Measurements from ENCODE around the gene CACNA1C.

Gene CACNA1C

DNA sequence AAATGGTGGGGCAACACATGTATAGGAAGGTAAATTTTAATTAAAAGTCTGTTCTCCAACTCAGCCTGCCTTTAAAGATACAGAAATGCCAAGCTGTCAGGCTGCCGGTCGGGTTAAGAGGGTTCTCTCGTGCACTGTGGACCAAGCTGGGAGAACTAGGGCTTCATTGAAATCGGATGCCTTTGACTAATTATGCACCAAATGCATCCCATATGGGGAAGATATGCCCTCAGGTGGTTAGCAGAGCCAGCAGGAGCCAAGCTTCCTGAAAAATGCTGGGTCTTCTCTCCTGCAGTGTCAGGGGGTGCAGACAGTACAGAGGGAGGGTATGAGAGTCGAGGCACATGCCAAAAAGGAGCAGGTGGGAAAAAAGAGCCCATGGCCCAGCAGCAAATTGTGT is 236.1 kb downstream of the CACNA1C start:
- H3K36me3 ChIP-seq (ENCODE audit: control insufficient read depth in 1 of 2, insufficient read depth in 2 of 2, low read length in 2 of 2), result no peaks in the 10 kb centered on the region
- no peaks in the 10 kb centered on the region for H3K9me3 ChIP-seq (ENCODE audit: control insufficient read depth in 1 of 2, low read length in 2 of 2)
- H3K27ac ChIP-seq (ENCODE audit: low read length), result no peak overlapping the region
- no peaks in the 10 kb centered on the region for H3K27me3 ChIP-seq (ENCODE audit: low read depth, low read length)
- peaks cover 15 to 47% of the 10 kb centered on the region in 2 donors for H3K4me1 ChIP-seq (ENCODE audit: control insufficient read depth in 1 of 2, insufficient read depth in 2 of 2, low read length in 2 of 2)
- no peak overlapping the region for H3K4me3 ChIP-seq (ENCODE audit: low read depth in 1 of 2, low read length in 2 of 2)

- H3K36me3 ChIP-seq (ENCODE audit: control insufficient read depth in 1 of 2, insufficient read depth in 2 of 2, low read length in 2 of 2), result no peaks in the 10 kb centered on the region
- H3K27me3 ChIP-seq (ENCODE audit: low read depth, low read length), result no peaks in the 10 kb centered on the region
- H3K4me1 ChIP-seq (ENCODE audit: control insufficient read depth in 1 of 2, insufficient read depth in 2 of 2, low read length in 2 of 2), result peaks cover 13 to 42% of the 10 kb centered on the region in 2 donors
- H3K4me3 ChIP-seq (ENCODE audit: low read depth in 1 of 2, low read length in 2 of 2), result no peak overlapping the region
- no peaks in the 10 kb centered on the region for H3K9me3 ChIP-seq (ENCODE audit: control insufficient read depth in 1 of 2, low read length in 2 of 2)
- H3K27ac ChIP-seq (ENCODE audit: low read length), result no peak overlapping the region
These were observed 236.7 kb downstream of the CACNA1C start for GRCh38 chr12:2289525-2289924.

DNA sequence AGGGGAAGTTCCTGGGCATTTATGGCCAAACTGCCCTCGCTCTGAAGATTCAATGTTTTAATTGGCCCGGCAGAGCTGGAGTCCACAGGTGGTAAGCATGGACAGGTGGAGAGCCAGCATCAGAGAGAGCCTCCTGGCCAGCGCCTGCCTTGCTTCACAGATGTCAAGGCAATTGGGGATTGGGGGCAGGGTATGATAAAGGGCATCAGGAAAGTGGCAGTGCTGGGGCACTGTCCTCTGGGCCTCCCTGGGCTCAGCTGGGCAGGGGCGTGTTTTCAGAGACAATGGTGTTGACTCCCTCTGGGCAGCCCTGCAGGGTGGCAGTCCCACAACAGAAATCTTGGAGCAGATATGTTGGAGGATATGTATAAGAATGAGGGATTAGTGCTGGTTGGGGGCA is 237.3 kb downstream of the CACNA1C start:
- Histone ChIP-seq H3K4me1 (ENCODE audit: control insufficient read depth in 1 of 2, insufficient read depth in 2 of 2, low read length in 2 of 2) (peaks cover 13 to 36% of the 10 kb centered on the region in 2 donors), H3K27ac (ENCODE audit: low read length) (no peak overlapping the region)

DNA sequence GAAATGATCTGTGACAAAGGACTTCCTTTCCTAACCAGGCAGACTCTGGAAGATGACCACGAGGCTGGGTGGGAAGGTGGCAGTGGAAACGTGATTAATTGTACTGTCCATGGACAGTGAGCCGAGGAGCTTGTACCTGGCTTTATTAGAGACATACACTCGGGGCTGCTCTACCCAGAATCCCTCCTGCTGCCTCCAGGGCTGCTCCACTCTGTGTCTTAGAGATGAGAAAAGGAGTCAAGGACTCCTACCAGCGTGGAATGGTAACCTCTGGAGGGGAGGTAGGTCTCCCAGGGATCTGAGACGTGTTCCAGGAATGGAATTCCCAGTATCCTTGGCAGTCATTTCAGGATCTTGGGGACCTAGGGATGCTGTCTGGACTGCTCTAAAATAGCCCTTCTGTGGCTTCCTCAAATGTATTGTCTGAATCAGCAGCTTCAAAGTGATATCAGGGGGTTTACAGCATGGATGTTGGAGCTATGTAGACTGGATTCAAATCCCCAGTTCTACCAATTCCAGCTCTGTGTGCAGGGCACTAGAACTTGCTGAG is 237.8 kb downstream of the CACNA1C start:
- no peak overlapping the region for H3K27ac ChIP-seq (ENCODE audit: low read length)

More for the DNA sequence above, 237.3 kb downstream of the CACNA1C start:
- Histone ChIP-seq H3K36me3 (ENCODE audit: control insufficient read depth in 1 of 2, insufficient read depth in 2 of 2, low read length in 2 of 2) (no peaks in the 10 kb centered on the region), H3K27me3 (ENCODE audit: low read depth, low read length) (no peaks in the 10 kb centered on the region), H3K9me3 (ENCODE audit: control insufficient read depth in 1 of 2, low read length in 2 of 2) (no peaks in the 10 kb centered on the region), H3K4me3 (ENCODE audit: low read depth in 1 of 2, low read length in 2 of 2) (no peak overlapping the region)

DNA sequence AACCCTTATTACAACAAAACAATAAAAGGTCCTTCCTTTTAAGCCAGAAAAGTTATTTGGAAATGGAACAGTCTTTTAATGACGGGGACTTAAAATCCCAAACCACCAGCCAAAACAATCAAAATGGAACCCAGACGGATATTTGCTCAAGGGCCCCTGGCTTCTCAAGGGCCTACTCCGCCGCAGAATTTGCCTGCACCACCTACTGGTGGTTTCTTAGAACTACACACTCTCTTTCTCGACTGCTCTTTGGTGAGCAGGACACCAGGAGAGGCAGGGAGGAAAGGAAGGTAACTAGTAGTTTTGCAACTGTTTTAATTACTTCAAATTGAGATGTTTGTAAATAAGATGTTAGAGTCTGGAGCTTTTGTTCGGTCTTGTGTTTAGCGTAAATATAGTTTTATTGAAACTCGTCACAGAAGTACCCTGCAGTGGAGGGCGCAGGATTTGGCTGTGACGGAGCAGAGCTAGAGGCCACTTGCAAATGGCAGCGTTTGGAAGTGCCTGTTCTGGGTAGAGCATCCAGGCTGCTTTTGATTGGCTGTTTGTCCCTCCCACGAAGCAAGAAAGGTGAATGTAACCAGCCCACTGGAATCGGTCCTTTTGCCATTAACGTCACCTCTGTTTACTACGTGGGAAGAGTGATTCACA is 238.5 kb downstream of the CACNA1C start:
- H3K4me1 ChIP-seq (ENCODE audit: control insufficient read depth in 1 of 2, insufficient read depth in 2 of 2, low read length in 2 of 2), result peaks cover 13 to 30% of the 10 kb centered on the region in 2 donors
- no peaks in the 10 kb centered on the region for H3K9me3 ChIP-seq (ENCODE audit: control insufficient read depth in 1 of 2, low read length in 2 of 2)

More for the DNA sequence above, 237.8 kb downstream of the CACNA1C start:
- no peaks in the 10 kb centered on the region for H3K9me3 ChIP-seq (ENCODE audit: control insufficient read depth in 1 of 2, low read length in 2 of 2)
- H3K27me3 ChIP-seq (ENCODE audit: low read depth, low read length), result no peaks in the 10 kb centered on the region
- H3K4me1 ChIP-seq (ENCODE audit: control insufficient read depth in 1 of 2, insufficient read depth in 2 of 2, low read length in 2 of 2), result peaks cover 13 to 35% of the 10 kb centered on the region in 2 donors
- no peak overlapping the region for H3K4me3 ChIP-seq (ENCODE audit: low read depth in 1 of 2, low read length in 2 of 2)
- H3K36me3 ChIP-seq (ENCODE audit: control insufficient read depth in 1 of 2, insufficient read depth in 2 of 2, low read length in 2 of 2), result no peaks in the 10 kb centered on the region

GRCh38 chr12:2291947-2292346 is 239.2 kb downstream of the CACNA1C start:
- no peaks in the 10 kb centered on the region for H3K36me3 ChIP-seq (ENCODE audit: control insufficient read depth in 1 of 2, insufficient read depth in 2 of 2, low read length in 2 of 2)
- no peaks in the 10 kb centered on the region for H3K27me3 ChIP-seq (ENCODE audit: low read depth, low read length)
- H3K9me3 ChIP-seq (ENCODE audit: control insufficient read depth in 1 of 2, low read length in 2 of 2), result no peaks in the 10 kb centered on the region
- H3K27ac ChIP-seq (ENCODE audit: low read length), result no peak overlapping the region
- peaks cover 12 to 28% of the 10 kb centered on the region in 2 donors for H3K4me1 ChIP-seq (ENCODE audit: control insufficient read depth in 1 of 2, insufficient read depth in 2 of 2, low read length in 2 of 2)
- no peak overlapping the region for H3K4me3 ChIP-seq (ENCODE audit: low read depth in 1 of 2, low read length in 2 of 2)

More for the DNA sequence above, 238.5 kb downstream of the CACNA1C start:
- Histone ChIP-seq H3K36me3 (ENCODE audit: control insufficient read depth in 1 of 2, insufficient read depth in 2 of 2, low read length in 2 of 2) (no peaks in the 10 kb centered on the region), H3K4me3 (ENCODE audit: low read depth in 1 of 2, low read length in 2 of 2) (no peak overlapping the region), H3K27me3 (ENCODE audit: low read depth, low read length) (no peaks in the 10 kb centered on the region), H3K27ac (ENCODE audit: low read length) (no peak overlapping the region)

DNA sequence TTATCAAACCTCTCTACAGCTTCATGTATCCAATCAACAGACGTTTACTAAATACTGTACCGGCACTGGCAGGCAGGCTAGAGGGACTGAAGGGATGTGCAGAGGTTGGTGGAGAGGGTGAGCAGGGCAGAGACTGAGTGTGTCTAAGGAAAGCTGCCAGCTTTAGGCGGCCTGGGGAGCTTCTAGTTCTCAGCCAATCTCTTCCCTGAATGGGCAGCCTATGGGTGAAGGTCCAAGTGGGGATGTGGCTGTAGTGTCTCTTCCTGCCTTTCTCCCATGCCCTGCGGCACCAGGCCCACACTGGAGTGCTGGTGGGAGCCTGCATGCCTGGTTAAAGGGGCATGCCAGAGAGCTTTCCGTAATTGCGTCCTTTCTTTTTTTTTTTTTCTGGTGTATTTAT is 239.8 kb downstream of the CACNA1C start:
- Histone ChIP-seq H3K4me1 (ENCODE audit: control insufficient read depth in 1 of 2, insufficient read depth in 2 of 2, low read length in 2 of 2) (peaks cover 5 to 32% of the 10 kb centered on the region in 2 donors), H3K27ac (ENCODE audit: low read length) (no peak overlapping the region)

GRCh38 chr12:2294651-2295475 is 242.1 kb downstream of the CACNA1C start:
- Histone ChIP-seq H3K27ac (ENCODE audit: low read length) (no peak overlapping the region), H3K9me3 (ENCODE audit: control insufficient read depth in 1 of 2, low read length in 2 of 2) (no peaks in the 10 kb centered on the region), H3K36me3 (ENCODE audit: control insufficient read depth in 1 of 2, insufficient read depth in 2 of 2, low read length in 2 of 2) (no peaks in the 10 kb centered on the region), H3K4me1 (ENCODE audit: control insufficient read depth in 1 of 2, insufficient read depth in 2 of 2, low read length in 2 of 2) (peaks cover 4 to 19% of the 10 kb centered on the region in 2 donors), H3K27me3 (ENCODE audit: low read depth, low read length) (no peaks in the 10 kb centered on the region), H3K4me3 (ENCODE audit: low read depth in 1 of 2, low read length in 2 of 2) (no peak overlapping the region)

More for the DNA sequence above, 239.8 kb downstream of the CACNA1C start:
- no peaks in the 10 kb centered on the region for H3K27me3 ChIP-seq (ENCODE audit: low read depth, low read length)
- H3K36me3 ChIP-seq (ENCODE audit: control insufficient read depth in 1 of 2, insufficient read depth in 2 of 2, low read length in 2 of 2), result no peaks in the 10 kb centered on the region
- H3K4me3 ChIP-seq (ENCODE audit: low read depth in 1 of 2, low read length in 2 of 2), result no peak overlapping the region
- no peaks in the 10 kb centered on the region for H3K9me3 ChIP-seq (ENCODE audit: control insufficient read depth in 1 of 2, low read length in 2 of 2)

DNA sequence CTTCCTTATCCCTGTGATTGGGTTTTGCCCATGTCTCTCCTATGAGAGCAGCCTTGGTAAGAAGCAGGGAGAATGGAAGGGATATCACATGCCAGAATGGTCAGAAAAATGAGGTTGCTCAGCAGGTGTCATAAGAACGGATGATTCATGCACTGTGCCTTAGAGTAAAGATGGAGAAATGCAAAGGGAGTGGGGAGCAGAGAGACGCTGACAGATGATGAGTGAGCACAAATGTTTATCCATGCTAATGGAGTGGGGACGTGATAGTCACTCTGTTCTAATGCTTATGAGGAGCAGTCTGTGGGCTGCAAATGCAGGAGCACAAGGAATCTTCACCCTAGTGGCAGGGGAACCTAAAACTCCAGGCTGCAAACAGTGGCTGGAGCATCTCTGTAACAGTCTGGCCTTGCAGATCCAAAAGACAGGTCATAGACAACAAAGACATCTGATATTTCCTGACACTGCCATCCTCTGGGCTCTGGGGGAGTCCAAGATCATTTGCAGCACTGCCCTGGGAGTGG is 243.2 kb downstream of the CACNA1C start:
- Histone ChIP-seq H3K4me3 (ENCODE audit: low read depth in 1 of 2, low read length in 2 of 2) (no peak overlapping the region), H3K27ac (ENCODE audit: low read length) (no peak overlapping the region), H3K4me1 (ENCODE audit: control insufficient read depth in 1 of 2, insufficient read depth in 2 of 2, low read length in 2 of 2) (peaks cover 4 to 19% of the 10 kb centered on the region in 2 donors), H3K9me3 (ENCODE audit: control insufficient read depth in 1 of 2, low read length in 2 of 2) (no peaks in the 10 kb centered on the region), H3K36me3 (ENCODE audit: control insufficient read depth in 1 of 2, insufficient read depth in 2 of 2, low read length in 2 of 2) (no peaks in the 10 kb centered on the region), H3K27me3 (ENCODE audit: low read depth, low read length) (no peaks in the 10 kb centered on the region)

DNA sequence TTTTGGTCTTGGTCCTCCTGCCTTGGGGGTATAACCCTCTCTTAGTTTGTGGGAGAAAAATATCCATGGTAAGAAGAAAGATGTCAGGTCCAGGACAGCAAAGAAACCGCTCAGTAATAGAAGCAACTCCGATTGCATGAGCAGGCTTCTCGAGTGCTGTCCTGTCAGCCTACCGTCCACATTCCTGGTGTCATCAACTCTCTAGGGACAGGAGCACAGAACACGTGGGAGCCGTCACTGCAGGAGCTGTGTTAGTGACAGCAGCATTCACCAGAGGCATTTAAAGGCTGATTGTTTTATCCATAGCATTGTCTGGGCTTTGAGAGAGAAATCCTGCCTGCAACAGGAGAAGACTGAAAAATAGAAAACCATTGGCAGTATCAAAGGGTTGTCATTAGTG is 244.2 kb downstream of the CACNA1C start:
- Histone ChIP-seq H3K27ac (ENCODE audit: low read length) (no peak overlapping the region), H3K4me1 (ENCODE audit: control insufficient read depth in 1 of 2, insufficient read depth in 2 of 2, low read length in 2 of 2) (peaks cover 7 to 23% of the 10 kb centered on the region in 2 donors), H3K9me3 (ENCODE audit: control insufficient read depth in 1 of 2, low read length in 2 of 2) (no peaks in the 10 kb centered on the region), H3K4me3 (ENCODE audit: low read depth in 1 of 2, low read length in 2 of 2) (no peak overlapping the region), H3K27me3 (ENCODE audit: low read depth, low read length) (no peaks in the 10 kb centered on the region), H3K36me3 (ENCODE audit: control insufficient read depth in 1 of 2, insufficient read depth in 2 of 2, low read length in 2 of 2) (no peaks in the 10 kb centered on the region)

- peaks cover 4 to 27% of the 10 kb centered on the region in 2 donors for H3K4me1 ChIP-seq (ENCODE audit: control insufficient read depth in 1 of 2, insufficient read depth in 2 of 2, low read length in 2 of 2)
- no peaks in the 10 kb centered on the region for H3K36me3 ChIP-seq (ENCODE audit: control insufficient read depth in 1 of 2, insufficient read depth in 2 of 2, low read length in 2 of 2)
These were observed 244.9 kb downstream of the CACNA1C start for GRCh38 chr12:2297658-2298057.

More at GRCh38 chr12:2297658-2298057, 244.9 kb downstream of the CACNA1C start:
- Histone ChIP-seq H3K4me3 (ENCODE audit: low read depth in 1 of 2, low read length in 2 of 2) (no peak overlapping the region), H3K27me3 (ENCODE audit: low read depth, low read length) (no peaks in the 10 kb centered on the region), H3K9me3 (ENCODE audit: control insufficient read depth in 1 of 2, low read length in 2 of 2) (no peaks in the 10 kb centered on the region), H3K27ac (ENCODE audit: low read length) (no peak overlapping the region)

Measured in muscle layer of duodenum (tissue), 2 donors.